OCI-LY7 (cell line): ENCODE measurements around the gene PODNL1. TPM values are rescaled to one million over a fixed set of nuclear protein-coding genes. Genes with fewer than 3 reads are reported as not detected.

Experiments
- BruUV-seq: library from RNA; stranded (reverse); fragments of 400-500 nt; replicated peaks from 2 replicates; lab custom pipeline; 2021; lab: Mats Ljungman, UMichigan
- CTCF ChIA-PET: fragments of 300-600 bp; sonication (Branson Sonifier 250); formaldehyde crosslinking; loops from one replicate; lab custom pipeline; 2022; ENCODE audit warnings: antibody characterized with exemption; ENCODE audit not compliant: unreplicated experiment; lab: Charles Lee
- POLR2A ChIA-PET: fragments of 300-600 bp; sonication (Branson Sonifier 250); formaldehyde crosslinking; loops from one replicate; lab custom pipeline; 2022; ENCODE audit warnings: antibody characterized with exemption; lab: Charles Lee
- DNase-seq: peaks from one replicate; pipeline ENCODE4 v3.0.0-alpha.2; 2015; ENCODE audit warnings: low spot score
- H2AFZ ChIP-seq: fragments of 200-600 bp; sonication (generic), shearing (Covaris generic); 2 replicates; pipeline ENCODE4 v1.6.1; 2014; ENCODE audit warnings: mild to moderate bottlenecking, antibody characterized with exemption, low read length, moderate library complexity
- H3K27ac ChIP-seq: fragments of 200-600 bp; sonication (generic); 2 replicates; pipeline ENCODE4 v1.5.1; 2014; ENCODE audit warnings: mixed run types, low read depth, mild to moderate bottlenecking, moderate library complexity, low read length, inconsistent platforms; ENCODE audit not compliant: poor library complexity, severe bottlenecking
- H3K36me3 ChIP-seq: fragments of 200-600 bp; sonication (generic); 2 replicates; pipeline ENCODE4 v1.6.1; 2014; ENCODE audit warnings: mild to moderate bottlenecking, antibody characterized with exemption, low read length, moderate library complexity, mixed read lengths; ENCODE audit not compliant: insufficient read depth
- H3K4me1 ChIP-seq: fragments of 200-600 bp; sonication (generic); 2 replicates; pipeline ENCODE4 v1.5.1; 2014; ENCODE audit warnings: mild to moderate bottlenecking, low read length; ENCODE audit not compliant: insufficient read depth, poor library complexity, severe bottlenecking
- H3K4me2 ChIP-seq: fragments of 200-600 bp; sonication (generic); 2 replicates; pipeline ENCODE4 v1.6.1; 2014; ENCODE audit warnings: mild to moderate bottlenecking, low read length
- H3K4me3 ChIP-seq: fragments of 200-600 bp; sonication (generic); 2 replicates; pipeline ENCODE4 v1.5.1; 2014; ENCODE audit warnings: mild to moderate bottlenecking, low read depth, low read length; ENCODE audit not compliant: poor library complexity, severe bottlenecking
- H3K79me2 ChIP-seq: fragments of 200-600 bp; sonication (generic); 2 replicates; pipeline ENCODE4 v1.6.1; 2016; ENCODE audit warnings: low read depth, mild to moderate bottlenecking, low read length, moderate library complexity, mixed read lengths; ENCODE audit not compliant: insufficient read depth
- H3K9me2 ChIP-seq: fragments of 200-600 bp; sonication (generic); 2 replicates; pipeline ENCODE4 v1.6.1; 2016; ENCODE audit warnings: mild to moderate bottlenecking, low read length, mixed read lengths; ENCODE audit not compliant: insufficient read depth
- H3K9me3 ChIP-seq: fragments of 200-600 bp; sonication (generic); 2 replicates; pipeline ENCODE4 v1.6.1; 2014; ENCODE audit warnings: mild to moderate bottlenecking, mixed run types, low read length, mixed read lengths
- H4K20me1 ChIP-seq: fragments of 200-600 bp; sonication (generic); 2 replicates; pipeline ENCODE4 v1.6.1; 2014; ENCODE audit warnings: mild to moderate bottlenecking, antibody characterized with exemption, low read length, moderate library complexity, mixed read lengths; ENCODE audit not compliant: insufficient read depth
- EZH2phosphoT487 ChIP-seq: fragments of 200-600 bp; sonication (generic); IDR thresholded peaks from 2 replicates; pipeline ENCODE4 v1.6.1; 2018; ENCODE audit warnings: low read depth, borderline replicate concordance, mild to moderate bottlenecking, mixed run types, antibody characterized with exemption, low read length, moderate library complexity, mixed read lengths
- intact Hi-C: fragments of 100-400 bp; cut with micrococcal nuclease; formaldehyde crosslinking; loops from one replicate; pipeline ENCODE4 v1.10.0; 2022; ENCODE audit not compliant: unreplicated experiment
- total RNA-seq, 2 experiments: library from RNA; depleted of rRNA in 1 of 2; stranded (reverse); fragments of >200 nt in 1 of 2; shearing (Covaris generic) in 1 of 2; gene quantifications; 2 replicates each; pipeline ENCODE4 v1.2.3, GENCODE V29; 2014 to 2022
- TF ChIP-seq, protein P1 (sequence below): fragments of 200-600 bp; sonication (generic); conservative IDR thresholded peaks from 2 replicates; pipeline ENCODE4 v1.5.1; 2014; ENCODE audit warnings: mild to moderate bottlenecking, antibody characterized with exemption, low read length, moderate library complexity, mixed read lengths

PODNL1 gene
- total RNA-seq, 2 experiments from 2014 or later = 0.16 TPM; not detected in 1

DNA sequence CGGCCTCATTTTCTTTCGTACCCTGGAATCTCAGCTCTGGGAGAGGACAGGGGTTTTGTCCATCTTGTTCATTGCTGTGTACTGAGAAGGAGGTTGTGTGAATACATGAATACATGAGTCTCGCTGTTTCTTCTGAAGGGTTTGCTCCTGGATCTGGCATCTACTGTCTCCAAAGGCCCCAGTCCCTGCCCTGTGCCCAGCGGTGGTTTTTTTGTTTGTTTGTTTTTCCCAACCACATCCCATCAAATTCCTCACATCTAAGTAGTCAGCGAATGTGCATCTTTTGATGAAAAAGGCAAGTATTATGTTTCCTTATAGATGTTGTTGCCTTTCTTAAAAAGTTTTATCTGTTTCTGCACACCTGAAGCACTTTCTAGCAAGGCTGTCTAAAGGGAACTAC, 26.6 kb upstream of the PODNL1 start:
- ChIA-PET POLR2A (no interaction called here), CTCF (no interaction called here)
- peaks cover 70% of the 10 kb centered on the region for H3K36me3 ChIP-seq
- no peak for DNase-seq
- no peak for TF ChIP-seq EZH2phosphoT487
- TF ChIP-seq, protein P1, sequence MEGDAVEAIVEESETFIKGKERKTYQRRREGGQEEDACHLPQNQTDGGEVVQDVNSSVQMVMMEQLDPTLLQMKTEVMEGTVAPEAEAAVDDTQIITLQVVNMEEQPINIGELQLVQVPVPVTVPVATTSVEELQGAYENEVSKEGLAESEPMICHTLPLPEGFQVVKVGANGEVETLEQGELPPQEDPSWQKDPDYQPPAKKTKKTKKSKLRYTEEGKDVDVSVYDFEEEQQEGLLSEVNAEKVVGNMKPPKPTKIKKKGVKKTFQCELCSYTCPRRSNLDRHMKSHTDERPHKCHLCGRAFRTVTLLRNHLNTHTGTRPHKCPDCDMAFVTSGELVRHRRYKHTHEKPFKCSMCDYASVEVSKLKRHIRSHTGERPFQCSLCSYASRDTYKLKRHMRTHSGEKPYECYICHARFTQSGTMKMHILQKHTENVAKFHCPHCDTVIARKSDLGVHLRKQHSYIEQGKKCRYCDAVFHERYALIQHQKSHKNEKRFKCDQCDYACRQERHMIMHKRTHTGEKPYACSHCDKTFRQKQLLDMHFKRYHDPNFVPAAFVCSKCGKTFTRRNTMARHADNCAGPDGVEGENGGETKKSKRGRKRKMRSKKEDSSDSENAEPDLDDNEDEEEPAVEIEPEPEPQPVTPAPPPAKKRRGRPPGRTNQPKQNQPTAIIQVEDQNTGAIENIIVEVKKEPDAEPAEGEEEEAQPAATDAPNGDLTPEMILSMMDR = no peak
- H4K20me1 ChIP-seq = no peaks in the 10 kb centered on the region; the same call in 1 of the 2 replicates
- H3K4me1 ChIP-seq = no peaks in the 10 kb centered on the region
- H3K4me3 ChIP-seq = no peak overlapping the region
- no peak overlapping the region for H2AFZ ChIP-seq
- intact Hi-C loops = no loop called here
- H3K9me2 ChIP-seq = no peaks in the 10 kb centered on the region
- no peaks in the 10 kb centered on the region for H3K79me2 ChIP-seq
- no peaks in the 10 kb centered on the region for H3K9me3 ChIP-seq
- no peak overlapping the region for H3K27ac ChIP-seq
- BruUV-seq = no TSS peak
- no peak overlapping the region for H3K4me2 ChIP-seq

DNA sequence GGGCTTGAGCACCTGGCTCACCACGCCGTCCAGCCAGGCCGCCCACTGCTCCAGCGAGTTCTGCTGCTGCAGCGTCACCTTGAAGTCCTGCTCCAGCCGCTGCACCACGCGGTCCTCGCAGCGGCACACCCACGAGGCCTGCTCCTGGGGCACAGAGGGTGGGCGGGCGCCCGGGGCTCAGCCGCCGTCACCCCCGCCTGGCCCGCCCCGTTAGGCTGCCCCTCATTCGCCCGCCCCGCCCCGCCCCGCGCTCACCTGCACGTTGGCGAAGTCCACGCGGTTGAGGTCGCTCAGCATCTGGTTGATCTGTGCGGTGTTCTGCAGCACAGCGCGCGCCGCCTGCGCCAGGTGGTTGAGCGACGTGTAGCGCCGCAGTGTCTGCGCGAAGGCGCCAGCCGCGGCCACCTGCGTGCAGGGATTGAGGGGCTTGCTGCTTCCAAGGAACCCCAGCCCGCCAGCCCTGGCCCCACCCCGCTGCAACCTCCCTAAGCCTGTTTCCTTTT, 25.4 kb upstream of the PODNL1 start:
- H3K36me3 ChIP-seq = peaks cover 69% of the 10 kb centered on the region
- intact Hi-C loops = no loop called here
- no peaks in the 10 kb centered on the region for H3K9me3 ChIP-seq
- H3K27ac ChIP-seq = no peak overlapping the region
- ChIA-PET POLR2A (no interaction called here), CTCF (no interaction called here)
- no peak for DNase-seq
- TF ChIP-seq, protein P1 = no peak
- TF ChIP-seq EZH2phosphoT487 = no peak
- no peaks in the 10 kb centered on the region for H3K9me2 ChIP-seq
- BruUV-seq = no TSS peak
- H3K79me2 ChIP-seq = no peaks in the 10 kb centered on the region
- H3K4me1 ChIP-seq = no peaks in the 10 kb centered on the region
- no peak overlapping the region for H3K4me3 ChIP-seq
- H2AFZ ChIP-seq = no peak overlapping the region
- H4K20me1 ChIP-seq = no peaks in the 10 kb centered on the region; the same call in 1 of the 2 replicates
- H3K4me2 ChIP-seq = no peak overlapping the region

DNA sequence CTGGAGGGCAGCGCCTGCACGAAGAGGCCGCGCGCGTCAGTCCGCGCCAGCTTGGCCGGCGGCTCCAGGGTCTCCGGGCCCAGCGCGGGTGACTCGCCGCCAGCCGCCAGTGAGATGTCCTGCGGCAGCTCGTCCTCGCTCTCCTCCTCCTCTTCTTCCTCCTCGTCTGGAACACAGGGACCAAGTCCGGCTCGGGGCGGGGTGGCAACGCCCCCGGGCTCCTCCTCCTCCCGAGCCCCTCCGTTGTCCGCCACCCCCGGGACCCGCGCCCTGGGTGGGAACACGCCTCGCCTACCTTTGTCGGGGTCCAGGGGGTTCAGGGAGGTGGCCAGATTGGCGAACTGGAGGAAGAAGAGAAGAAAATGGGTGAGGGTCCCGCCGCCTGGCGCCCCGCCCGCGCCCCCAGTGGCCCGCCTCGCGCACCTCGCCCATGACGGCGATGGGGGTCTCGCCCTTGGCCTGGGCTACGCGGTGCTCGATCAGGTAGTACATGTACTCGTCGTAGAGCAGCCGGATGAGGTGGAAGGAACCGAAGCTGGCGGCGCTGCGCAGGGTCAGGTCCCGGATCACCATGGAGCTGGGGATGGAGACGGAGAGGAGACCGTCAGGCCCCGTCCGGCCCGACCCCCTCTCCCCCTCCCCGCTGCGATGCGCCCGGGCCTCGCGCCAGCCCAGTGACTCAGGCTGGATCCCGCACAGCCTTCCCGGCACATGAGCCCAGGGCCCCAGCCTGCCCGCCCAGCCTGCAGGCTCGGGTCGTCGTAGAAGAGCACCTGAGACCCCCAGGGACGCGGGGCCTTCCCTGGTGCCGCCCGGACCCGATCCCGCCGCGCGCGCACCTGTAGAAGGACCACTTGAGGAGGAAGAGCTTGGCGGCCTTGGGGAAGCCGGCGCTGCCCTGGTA, 24.7 kb upstream of the PODNL1 start:
- H3K9me3 ChIP-seq = no peaks in the 10 kb centered on the region
- DNase-seq = no peak
- CTCF ChIA-PET = no interaction called here
- H3K4me2 ChIP-seq = no peak overlapping the region
- no peaks in the 10 kb centered on the region for H3K4me1 ChIP-seq
- BruUV-seq = no TSS peak
- intact Hi-C loops = no loop called here
- H3K27ac ChIP-seq = no peak overlapping the region
- no peaks in the 10 kb centered on the region for H3K9me2 ChIP-seq
- POLR2A ChIA-PET = no interaction called here
- H3K79me2 ChIP-seq = no peaks in the 10 kb centered on the region
- no peak overlapping the region for H2AFZ ChIP-seq
- H3K36me3 ChIP-seq = peaks cover 66% of the 10 kb centered on the region
- H3K4me3 ChIP-seq = no peak overlapping the region
- no peaks in the 10 kb centered on the region; the same call in 1 of the 2 replicates for H4K20me1 ChIP-seq
- no peak for TF ChIP-seq EZH2phosphoT487
- TF ChIP-seq, protein P1 = no peak
